Inflammatory macrophage (primary cell): ENCODE data around the gene PICALM.

Experiments
- DNase-seq, 2 donors: peaks; one replicate each; pipeline ENCODE4 v3.0.0-alpha.2; 2020 to 2022

The PICALM gene

DNA sequence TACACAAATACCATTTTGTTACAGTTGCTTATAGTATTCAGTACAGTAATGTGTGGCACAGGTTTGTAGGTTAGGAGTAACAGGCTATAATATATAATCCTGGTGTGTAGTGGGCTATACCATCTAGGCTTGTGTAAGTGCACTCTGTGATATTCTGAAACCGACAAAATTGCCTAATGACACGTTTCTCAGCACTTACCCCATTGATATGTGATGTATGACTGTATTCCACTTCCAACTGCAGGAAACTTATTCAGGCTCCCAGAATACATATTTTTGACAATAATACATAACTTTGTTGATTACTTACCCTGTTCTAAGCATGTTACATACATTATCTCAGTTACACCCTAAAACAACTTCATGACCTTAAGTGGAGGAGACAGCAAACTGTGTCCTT is 5.1 kb upstream of the PICALM start:
- DNase-seq = no peak

DNA sequence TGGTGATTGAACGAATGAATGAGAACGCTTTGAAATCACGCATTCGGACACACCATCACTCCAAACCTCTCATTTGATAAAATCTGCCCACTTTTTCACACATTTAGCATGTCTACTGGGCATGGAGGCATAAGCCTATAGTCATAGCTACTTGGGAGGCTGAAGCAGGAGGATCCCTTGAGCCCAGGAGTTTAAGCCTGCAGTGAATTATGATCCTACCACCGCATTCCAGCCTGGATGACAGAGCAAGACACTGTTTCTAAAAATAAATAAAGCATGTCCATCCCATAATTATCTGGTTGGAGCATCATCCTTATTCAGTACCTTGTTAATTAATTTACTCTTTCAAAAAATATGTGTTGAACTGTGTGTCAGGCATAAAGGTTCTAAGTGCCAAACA is 3.3 kb upstream of the PICALM start:
- no peak for DNase-seq

DNA sequence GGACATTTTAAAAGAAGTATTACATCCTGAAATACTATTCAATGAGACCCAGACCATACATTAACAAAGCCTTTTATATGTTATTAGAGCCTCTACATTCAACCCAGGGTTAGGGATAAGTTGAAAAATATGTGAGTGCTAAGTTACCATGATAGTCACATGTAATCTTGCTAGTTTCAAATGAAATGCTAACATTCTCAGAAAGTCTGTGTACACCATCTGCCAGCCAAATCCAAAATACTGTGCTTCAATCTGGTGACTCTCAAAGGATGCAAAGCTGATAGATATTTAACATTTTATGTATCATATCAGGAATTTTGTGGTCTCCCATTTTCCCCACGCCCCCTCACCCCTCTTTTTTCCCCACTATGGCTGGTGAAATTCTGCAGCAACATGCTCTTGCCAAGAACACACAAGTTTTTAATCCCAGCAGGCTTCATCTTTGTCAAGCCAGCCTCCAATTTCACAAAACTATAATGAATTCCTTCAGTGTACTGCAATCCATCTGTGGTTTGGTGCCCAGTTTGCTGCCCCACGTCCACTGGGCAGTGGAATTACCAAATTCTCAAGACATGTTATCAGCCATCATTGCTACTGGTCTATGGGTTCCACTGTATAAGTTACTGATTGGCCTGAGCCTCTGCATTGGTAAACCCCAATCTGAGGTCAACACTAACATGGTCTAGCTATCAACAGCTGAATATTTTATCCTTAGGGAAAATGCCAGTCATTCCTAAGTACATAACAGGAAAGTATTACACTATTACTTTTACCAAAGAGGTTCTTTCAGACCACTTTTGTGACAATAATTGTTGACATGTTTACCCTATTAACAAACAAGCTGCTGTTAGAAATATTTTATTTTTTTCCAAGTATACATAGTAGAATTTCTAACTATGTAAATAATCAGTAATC is 1.5 kb upstream of the PICALM start:
- DNase-seq = no peak

DNA sequence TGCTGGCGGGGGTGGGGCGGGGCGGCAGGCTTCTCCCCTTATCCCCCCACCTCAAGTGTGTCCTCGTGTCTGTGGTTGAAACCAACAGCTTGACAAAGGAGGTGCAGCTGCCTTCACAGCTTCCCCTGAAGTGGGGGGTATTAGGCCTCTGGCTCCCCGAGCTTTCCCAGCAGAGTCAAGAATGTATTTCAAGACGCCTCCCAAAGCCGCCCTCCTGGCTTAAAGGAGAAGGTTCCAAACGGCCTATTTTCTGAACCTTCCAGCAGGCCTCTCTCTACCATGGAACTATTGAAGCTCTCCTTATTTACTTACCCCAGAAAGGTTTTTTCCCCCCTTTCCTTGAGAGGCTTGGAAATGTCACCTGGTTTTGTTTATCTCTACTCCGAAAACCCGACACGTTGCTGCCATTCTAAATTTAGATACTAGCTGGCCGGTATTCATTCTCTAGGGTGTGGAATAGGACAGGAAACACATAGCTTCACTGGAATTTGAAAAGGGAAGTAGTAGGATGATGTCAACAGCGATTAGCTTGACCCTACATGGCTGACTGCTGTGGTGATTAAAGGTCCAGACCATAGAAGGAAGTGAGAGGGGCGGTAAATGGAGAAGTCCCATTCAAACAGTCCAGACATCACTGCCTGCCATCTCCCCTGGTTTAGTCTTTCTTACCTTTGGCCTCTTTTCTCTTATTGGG is 671 bp upstream of the PICALM start:
- DNase-seq = peak; percentile 94 to 96

DNA sequence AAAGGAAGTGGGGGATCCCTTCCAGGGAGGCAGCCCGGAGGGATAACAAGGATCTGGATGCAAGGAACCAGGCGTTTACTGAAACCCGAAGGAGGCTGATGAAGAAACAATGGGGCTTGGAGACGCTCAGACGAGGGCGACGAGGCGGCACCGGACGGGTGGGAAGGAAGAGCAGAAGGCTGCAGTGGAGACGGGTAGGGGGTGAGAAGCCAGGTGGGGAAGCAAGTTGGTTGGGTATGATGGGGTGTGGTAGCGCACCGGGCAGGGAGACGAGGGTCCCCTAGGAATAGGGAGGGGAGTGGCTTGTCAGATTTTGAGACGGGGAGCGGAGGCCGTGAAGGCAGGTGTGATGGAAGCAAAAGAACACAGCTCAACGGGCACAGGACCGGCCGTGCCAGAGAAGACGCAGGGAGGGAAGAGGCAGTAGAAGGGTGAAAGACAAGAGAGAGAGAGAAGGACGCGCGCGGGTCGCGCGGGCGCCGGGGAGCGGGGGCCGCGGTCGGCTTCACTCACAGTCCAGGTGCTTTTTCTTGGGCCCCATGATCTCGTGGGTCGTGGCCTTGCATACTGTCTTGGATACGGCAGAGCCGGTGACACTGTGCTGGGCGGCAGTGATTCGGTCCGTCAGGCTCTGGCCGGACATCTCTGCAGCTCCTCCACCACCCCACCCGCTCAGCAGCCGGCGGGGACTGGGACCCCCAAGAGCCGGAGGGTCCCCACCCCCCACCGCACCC is 579 bp downstream of the PICALM start:
- DNase-seq = peak; percentile 34 to 41

DNA sequence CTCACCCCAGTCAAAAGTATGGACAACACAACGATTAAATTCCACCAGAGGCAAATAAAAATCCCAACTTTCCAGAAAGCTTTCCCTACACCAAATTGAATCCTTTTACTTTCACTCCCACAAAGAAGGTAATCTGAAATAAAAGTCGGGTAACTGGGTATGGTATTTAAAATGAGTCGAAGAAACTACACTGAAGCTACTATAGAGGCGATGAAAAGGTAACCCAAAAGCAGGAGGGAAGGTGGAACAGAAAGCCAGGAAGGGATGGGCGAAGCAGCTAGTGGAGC is 1.1 kb downstream of the PICALM start:
- DNase-seq = no peak

DNA sequence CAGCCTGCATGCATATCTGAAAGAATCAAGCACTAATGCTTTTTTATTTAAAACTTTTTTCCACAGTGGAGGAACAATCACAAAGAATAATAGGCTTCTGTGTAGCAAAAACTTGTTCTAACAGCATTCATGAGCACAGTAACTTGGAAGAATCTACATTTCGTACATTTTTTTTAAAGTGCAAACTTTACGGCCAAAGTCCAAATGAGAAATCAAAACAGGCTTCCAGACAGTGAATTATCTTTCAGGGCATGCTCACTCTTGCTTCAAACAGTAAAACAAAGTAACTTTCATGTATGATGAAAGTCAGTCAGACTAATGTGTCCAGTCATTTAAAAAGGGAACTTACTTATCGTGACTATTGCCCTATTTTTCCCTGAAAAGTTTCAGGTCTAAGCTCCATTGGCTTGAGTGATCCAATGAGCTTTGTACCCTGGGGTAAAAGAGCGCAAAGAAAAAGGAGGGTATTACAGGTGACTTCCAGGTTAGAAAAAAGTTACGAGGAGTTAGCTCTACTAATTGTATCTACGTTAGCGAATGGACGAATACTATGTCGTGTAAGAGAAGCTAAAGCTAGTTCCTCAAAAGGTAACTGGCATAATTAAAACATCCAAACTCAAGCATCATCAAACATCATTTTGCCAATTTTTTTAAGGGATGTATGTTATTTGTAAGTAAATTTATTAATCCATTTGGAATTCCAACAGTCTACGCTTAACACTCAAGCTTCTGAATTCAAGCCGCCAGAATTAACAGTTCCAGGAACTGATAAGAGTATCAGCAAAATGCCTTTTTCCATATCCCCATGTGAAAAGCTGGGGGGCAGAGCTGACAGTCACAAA is 1.7 kb downstream of the PICALM start:
- DNase-seq = peak; percentile 60 to 88

DNA sequence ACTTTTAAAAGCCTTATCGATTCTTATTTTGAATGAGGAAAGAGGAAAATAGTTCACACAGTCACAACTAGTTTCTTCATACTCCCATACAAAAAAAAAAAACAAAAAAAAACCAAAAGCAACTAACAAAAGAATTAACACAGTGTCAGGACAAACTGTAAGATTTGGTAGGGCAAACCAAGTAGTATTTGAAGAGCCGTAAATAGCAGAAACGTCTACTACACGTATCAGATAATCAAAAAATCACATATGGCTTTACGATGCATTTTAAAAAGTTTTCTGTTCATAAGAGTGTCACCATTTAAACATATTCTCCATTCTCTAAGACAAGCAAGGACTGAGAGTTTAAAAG is 2.3 kb downstream of the PICALM start:
- DNase-seq = no peak

DNA sequence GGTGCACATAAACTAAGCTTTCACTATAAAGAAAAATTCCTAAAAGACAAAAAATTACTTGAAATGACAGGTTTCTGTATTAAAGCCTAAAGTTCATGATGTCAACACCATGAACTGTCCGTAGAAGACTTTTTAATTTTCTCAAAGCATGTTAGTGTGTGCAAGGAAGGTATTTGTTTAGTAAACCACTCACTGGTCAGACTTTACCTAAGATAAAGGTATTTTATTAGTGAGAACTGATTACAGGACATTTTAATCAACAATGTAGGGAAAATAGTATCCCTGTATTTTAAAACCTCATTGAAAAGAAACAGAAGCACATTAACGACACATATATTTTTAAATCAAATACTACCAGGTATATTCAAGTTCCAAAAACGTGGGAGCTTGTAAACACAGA is 2.9 kb downstream of the PICALM start:
- no peak for DNase-seq

DNA sequence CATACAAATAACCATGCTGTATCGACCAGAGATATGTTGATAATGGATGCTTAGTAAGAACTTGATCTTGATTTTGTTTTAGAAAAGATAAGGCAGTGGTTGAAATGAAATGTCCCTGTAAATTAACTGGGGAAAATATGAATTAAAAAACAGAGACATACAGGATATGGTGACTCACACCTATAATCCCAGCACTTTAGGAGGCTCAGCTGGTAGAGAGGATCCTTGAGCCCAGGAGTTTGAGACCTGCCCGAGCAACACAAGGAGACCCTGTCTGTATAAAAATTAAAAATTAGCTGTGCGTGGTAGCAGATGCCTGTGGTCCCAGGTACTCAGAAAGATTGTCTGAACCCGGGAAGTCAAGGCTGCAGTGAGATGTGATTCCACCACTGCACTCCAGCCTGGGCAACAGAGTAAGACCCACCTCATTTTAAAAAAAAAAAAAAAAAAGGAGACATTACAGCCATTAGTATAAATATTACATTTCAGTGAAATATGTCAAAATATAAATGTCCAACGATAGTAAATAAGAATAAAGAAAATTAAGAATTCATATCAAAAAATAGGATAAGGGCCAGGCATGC is 4.6 kb downstream of the PICALM start:
- DNase-seq = no peak

DNA sequence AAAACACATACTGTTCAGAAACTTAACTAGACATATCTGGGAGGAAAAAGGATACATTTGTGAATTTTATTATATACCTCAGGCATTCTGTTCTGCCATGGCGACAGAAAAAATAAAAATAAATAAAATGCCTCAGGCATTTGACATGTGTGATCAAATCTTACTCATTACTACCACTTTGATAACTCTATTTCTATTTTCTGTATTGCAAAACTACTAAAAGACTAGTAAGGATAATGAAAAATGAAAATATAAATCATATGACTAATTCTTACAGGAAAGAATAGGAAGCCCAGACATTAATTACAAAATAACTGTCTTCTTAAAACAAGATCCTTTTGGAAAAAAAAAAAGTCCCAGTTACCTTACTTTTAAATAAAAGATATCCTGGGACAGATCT is 5.3 kb downstream of the PICALM start:
- no peak for DNase-seq

DNA sequence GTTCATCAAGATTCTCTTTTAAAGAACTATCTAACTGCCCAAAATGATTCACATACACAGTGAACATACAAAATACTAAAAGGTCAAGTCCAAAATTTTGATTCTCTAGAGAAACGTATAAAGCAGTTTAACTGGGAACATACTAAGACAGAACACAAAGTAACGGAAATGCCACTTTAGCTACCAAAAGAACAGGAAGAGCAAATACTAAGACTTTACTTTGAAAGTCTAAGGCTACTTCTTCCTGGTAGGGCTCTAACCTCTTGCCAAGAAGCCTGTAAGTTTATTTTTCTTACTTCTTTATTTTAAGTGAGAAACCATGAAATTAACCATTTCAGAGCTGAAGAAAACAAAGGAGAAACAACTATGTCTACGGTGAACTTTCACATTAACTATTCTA is 6.2 kb downstream of the PICALM start:
- DNase-seq = peak in 1 of 2 donors; percentile 36

DNA sequence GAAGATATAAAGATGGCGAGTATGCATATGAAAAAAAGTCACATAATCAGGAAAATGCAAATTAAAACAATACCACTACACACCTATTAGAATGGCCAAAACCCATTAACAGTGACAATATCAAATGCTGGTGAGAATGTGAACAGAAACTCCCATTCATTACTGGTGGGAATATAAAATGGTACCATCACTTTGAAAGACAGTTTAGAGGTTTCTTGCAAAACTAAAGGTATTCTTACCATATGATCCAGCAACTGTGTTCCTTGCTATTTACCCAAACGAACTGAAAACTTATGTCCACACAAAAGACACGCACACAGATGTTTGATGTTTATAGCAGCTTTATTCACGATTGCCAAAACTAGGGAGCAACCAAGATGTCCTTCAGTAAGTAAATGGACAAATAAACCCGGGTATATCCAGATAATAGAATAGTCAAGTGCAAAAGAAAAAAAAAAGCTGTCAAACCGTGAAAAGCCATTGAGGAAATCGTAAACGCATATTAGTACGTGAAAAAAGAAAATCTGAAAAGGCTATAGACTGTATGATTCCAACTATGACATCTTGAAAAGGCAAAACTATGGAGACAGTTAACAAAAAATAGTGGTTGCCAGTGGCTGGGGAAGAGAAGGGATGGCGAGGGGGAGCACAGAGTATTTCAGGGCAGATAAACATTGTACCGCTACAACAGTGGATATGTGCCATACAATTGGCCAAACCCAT is 7.2 kb downstream of the PICALM start:
- DNase-seq = no peak

DNA sequence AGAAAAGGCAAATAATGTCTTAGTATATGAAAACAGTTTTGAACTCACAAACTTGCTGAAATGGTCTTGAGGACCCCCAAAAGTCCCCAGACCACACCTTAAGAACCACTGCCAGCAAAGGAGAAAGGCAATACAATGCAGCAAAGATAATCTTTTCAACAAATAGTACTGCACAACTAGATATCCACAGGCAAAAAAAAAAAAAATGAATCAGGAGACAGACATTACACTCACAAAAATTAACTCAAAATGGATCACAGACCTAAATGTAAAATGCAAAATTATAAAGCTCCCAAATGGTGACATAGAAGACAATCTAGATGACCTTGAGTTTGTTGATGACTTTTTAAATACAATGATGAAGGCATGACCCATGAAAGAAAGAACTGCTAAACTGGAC is 8.3 kb downstream of the PICALM start:
- no peak for DNase-seq

DNA sequence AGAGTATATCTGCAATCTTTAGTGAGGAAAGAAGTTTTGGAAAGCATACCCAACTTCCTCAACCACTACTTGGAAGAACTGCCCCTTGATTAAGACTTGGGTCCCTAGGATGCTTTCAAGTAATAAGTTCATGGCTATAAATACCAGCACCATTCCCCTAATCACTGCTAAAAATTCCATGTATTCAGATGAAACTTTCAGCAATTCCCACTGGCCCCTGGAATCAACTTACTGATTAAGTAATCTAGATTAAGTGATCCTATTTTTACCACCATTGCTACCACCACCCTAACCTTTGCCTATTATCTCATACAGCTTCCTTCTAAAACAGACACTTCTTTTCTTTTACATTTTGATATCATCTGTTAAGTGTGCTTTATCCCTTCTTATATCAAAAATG is 10.5 kb downstream of the PICALM start:
- DNase-seq = peak; percentile 29 to 51

DNA sequence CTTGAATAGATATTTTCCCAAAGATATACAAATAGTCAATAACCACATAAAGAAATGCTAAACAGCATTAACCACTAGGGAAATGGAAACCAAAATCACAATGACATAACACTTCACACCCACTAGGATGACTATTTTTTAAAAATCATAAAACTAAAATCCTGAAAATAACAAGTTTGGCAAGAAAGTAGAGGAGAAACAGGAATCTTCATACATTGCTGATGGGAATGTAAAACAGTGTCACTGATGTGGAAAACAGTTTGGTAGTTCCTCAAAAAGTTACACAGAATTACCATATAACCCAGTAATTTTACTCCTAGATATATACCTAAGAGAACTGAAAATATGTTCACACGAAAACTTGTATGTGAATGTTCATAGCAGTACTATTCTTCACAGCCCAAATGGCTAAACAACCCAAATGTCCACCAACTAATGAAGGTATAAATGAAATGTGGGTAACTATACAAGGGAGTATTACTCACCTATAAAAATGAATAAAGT is 12.5 kb downstream of the PICALM start:
- no peak for DNase-seq

DNA sequence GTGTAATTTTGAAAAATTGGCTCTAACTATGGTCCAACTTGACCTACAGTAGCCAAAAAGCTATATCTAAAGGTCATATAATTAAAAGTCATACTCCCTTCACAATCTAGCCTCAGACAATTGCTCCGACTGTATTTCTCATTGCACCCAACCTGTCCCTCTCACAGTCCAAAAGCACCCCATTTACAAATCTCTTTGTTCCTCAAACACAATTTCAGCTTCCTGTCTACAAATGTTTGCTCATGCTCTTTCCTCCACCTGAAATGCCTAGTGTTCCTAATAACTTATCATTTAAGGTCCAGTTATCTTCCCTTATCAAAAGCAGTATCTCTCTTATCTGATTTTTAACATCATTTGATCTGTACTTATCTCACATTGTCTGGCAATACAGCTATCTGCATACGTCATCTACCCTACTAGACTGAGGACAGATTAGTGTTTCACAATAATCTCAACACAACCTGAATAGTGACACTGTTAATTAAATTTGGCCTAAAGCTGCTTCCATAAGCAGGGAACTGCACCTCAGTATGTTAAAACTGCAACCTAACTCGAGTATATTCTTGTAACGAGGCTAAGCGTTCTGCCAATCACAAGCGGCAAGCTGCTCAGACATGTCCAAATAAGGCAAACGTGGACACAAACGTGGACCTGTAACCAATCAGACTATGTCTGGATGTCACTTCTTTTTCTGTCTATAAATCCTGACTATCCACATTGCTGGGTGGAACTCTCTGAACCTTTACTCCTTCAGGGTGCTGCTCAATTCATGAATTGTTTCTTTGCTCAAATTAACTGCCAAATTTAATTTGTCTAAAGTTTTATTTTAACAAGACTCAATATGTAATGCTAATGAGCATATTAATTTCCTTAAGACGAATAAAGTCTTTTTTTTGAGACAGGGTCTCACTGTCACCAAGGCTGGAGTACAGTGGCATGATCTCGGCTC is 15.9 kb downstream of the PICALM start:
- DNase-seq = no peak

DNA sequence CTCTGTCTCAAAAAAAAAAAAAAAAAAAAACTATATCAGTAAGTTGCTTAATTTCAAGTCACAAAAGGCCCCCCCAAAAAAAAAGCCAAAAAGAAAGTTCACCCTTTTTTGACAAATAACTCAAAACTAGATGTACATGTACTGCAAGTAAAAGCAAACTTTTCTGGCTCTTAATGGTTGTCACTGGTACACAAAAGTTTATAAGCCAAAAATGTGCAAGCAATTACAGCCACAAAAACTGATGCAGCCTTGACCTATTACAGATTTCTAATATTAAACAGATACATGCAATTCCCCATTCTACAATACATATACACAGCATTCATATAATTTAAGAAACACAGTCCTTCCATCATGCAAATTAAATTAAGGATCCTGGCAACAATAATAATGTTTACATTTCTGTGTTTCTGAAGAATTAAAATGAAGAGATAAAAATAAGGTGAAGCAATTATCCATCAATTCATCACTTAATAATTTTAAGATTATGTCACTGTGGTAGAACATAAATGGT is 18.6 kb downstream of the PICALM start:
- DNase-seq = no peak

DNA sequence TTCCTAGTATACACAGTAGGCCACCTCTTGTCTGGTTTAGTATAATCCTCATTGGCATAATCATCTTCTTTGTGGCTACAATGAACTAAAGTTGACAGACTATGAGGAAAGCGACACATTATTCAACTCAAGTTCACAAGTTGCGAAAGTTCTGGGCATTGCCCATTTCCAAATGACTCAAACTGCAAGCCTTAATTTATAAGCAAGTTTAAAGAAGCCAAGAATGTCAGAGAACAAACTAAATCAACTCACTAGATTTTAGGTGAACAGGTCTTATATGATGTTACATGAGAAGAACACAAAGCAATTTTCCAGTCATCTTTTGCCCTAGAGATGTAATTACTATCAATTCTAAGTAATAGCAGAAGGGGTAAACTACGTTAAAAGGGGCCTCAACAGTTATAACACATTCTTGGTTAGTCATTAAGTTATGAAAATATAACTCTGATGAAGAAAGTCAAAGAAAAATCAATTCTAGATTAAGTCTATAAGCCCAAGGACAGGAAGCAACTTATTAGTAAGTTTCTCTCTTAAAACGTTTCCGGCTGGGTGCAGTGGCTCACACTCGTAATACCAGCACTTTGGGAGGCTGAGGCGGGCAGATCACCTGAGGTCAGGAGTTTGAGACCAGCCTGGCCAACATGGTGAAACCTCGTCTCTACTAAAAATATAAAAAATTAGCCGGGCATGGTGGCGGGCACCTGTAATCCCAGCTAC is 21.5 kb downstream of the PICALM start:
- DNase-seq = peak; percentile 80 to 90
